EL (cell line): ENCODE measurements around the gene WDR76.

ENCODE experiments used
- DNase-seq: peaks from one replicate; pipeline ENCODE4 v3.0.0-alpha.2; 2016

The WDR76 gene

GRCh38 chr15:43879386-43880355 is 52.9 kb downstream of the WDR76 start:
- DNase-seq = no peak

- DNase-seq = no peak
These were observed 53.8 kb downstream of the WDR76 start for GRCh38 chr15:43880406-43881194.

DNA sequence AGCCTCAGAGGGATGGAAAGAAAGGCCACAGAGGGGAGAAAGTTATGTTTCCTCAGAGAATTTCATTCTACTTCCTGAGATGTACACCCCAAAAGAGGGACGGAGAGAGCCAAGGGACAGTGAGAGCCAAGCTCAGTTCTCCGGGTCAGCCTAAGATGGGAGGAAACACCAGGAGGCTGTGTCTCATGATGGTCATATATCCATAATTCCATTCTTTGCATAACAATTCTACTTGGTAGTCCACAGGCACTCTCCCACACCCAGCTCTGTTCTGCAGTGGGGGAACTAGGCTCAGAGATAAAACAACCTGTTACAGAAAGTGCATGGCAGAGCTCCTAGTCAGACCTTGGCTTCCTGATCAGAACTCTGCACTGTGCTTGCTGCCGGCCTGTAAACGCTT is 54.4 kb downstream of the WDR76 start:
- no peak for DNase-seq

GRCh38 chr15:43881944-43882343 is 55.1 kb downstream of the WDR76 start:
- DNase-seq = no peak

DNA sequence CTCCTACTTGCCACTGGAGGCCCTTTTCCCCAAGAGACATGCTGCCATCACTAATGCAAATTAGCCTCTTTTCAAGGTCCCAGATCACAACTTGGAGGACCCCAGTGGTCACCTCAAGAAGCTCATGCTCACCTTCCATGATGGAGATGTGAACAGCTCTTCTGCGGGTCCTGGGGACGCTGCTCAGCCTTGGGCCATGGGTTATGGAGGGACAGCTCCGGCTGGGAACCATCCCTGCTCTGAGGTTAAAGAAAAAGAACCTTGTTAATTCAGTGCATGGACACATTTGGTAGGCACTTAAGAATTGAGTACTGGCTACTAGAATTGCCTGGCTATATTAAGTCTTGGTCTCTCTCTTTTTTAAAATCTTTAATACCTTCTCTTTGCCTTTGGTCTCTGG is 56.8 kb downstream of the WDR76 start:
- no peak for DNase-seq

DNA sequence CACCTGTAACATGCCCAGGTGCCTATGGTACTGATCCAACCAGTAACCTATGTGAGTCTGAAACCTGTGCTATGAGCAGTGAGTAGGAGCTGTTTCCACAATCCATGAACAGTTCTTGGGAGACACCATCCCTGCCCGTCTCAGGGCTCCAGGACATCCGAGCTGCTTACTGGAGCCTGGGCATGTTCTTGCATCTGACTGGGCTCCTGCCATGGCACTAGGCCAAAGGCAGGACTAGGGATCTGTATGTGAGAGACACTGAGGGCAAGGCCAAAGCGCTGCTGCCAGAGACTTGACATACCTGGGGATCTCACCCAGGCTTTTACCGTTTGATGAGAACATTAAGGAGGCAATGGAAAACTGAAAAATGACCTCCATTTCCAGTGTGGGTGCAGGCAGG is 59.8 kb downstream of the WDR76 start:
- no peak for DNase-seq

DNA sequence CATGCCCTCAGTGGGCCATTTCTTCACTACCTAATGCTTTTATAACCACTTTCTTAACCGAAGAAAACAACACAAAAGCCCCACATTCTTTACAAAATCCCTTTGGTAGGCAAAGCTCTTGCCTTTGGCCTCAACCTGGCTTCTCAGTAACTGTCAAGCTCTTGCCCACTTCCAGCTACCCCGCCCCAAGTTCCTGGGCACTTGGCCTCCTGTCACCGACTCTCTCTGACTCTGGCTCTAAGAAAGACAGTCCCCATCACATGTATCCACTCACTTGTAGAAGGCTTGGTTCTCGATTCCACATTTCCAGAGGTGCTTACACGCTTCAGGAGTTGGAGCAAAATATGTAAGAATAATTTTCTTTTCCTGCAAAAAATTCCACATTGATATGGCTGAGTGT is 61.1 kb downstream of the WDR76 start:
- no peak for DNase-seq

DNA sequence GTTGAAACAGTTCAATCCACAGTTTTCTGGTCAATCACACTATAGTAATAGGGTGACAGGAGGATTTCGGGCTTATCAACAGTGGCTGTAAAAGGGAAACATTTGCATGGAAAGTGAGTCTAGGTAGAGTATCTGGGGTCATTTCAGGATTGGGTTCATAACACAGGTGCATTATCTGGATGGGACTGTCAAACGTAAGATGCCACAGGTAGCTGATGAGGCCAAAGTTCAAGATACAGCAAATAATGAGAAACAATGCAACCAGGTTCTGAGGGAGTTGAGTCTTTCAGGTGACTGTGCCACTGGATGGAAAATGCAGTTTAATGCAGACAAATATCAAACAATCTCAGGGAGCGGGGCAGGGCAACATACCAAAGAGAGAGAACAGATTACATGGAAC is 62.2 kb downstream of the WDR76 start:
- no peak for DNase-seq

GRCh38 chr15:43893956-43894355 is 67.2 kb downstream of the WDR76 start:
- no peak for DNase-seq

- DNase-seq = no peak
These were observed 68.8 kb downstream of the WDR76 start for GRCh38 chr15:43895586-43895985.

GRCh38 chr15:43896543-43896942 is 69.7 kb downstream of the WDR76 start:
- DNase-seq = peak; percentile 16

GRCh38 chr15:43898891-43899290 is 72.1 kb downstream of the WDR76 start:
- DNase-seq = no peak

- no peak for DNase-seq
These were observed 73.1 kb downstream of the WDR76 start for GRCh38 chr15:43899928-43900327.

GRCh38 chr15:43900996-43901395 is 74.2 kb downstream of the WDR76 start:
- DNase-seq = no peak

GRCh38 chr15:43901495-43901894 is 74.7 kb downstream of the WDR76 start:
- no peak for DNase-seq

GRCh38 chr15:43903864-43904290 is 77.1 kb downstream of the WDR76 start:
- peak; percentile 72 for DNase-seq

- no peak for DNase-seq
These were observed 79.0 kb downstream of the WDR76 start for GRCh38 chr15:43905755-43906154.

DNA sequence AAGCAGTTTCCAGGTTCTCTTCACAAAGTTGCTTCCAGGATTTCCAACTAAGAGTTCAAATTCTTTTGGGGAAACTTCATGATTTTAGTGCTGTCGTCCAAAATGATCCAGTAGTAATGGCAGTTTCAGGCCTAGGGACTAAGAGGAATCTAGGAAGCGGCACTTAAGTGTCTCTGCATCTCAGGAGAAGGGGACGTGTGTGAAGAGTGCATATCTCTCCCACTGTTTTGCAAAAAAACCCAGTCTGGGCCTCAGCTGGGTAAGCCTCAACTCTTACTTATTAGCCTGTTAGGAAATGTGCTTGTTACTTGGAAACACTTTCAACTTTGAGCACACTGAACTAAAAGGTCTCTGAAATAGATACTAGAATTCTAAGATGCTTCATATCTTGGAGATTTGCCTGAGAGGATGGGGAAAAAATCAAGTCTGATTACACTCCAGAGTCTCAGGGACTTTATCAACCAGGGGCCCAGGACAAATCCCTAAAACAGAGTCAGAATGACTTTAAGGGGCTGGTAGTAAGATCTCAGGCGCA is 81.8 kb downstream of the WDR76 start:
- DNase-seq = no peak

GRCh38 chr15:43911235-43911781 is 84.5 kb downstream of the WDR76 start:
- DNase-seq = peak; percentile 98

GRCh38 chr15:43912208-43912607 is 85.4 kb downstream of the WDR76 start:
- no peak for DNase-seq

DNA sequence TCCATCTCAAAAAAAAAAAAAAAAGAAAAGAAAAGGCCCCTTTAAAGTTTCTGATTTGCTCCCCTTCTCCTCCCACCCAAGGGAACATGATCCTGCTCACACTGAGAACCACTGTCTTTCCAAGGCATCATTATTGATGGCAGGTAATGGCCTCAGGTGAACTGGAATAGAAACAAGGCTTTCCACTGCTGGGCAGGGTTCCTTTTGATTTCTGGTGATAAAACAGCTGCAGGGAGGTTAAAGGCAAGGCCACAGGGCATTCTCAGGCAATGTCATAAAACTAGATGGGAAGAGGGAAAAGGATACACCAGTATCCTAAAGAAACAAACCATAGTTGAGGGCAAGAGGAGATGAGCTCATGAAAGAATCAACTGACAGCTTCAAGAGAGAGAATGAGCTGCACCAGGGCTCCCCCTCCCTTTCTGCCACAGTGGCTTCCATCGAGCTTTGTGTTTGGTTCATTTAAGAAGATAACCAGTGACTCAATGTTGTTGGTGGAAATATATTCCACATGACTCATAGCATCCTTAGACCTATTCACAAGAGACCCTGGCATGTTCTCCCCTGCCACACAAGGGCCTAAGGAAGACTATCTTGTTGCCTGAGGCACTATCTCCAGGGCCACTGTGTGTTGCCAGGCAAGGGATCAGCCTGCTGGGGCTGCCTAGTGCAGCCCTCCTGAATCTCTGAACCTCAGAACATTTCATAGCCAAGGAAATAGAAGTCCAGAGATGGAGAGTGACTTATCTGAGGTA is 86.4 kb downstream of the WDR76 start:
- peak; percentile 99 for DNase-seq

- DNase-seq = no peak
These were observed 87.1 kb downstream of the WDR76 start for GRCh38 chr15:43913941-43914340.
